Measurements from ENCODE around the gene RNASE8. TPM values are rescaled to one million over a fixed set of nuclear protein-coding genes. Genes with fewer than 3 reads are reported as not detected.

Gene RNASE8
- total RNA-seq, 2 donors from 2014 or later, result not detected

DNA sequence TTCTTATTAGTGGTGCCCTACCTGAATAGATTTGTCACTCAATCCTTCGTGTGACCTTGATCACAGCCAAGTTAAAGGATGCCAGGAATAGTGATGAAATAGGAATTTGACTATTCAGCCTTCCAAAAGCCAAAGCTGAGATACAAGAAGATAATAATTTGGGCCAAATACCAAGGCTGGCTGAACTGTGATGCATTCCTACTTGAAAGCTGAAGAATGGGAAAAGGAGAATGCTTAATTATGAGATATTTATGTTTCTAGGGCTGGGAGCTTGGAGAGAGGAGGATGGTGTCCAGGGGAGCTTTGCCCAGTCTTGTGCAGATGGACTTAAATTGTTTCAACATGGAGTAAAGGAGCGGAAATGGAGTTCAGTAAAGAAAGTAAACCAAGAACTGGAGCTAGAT is 10.2 kb upstream of the RNASE8 start:
- no peak overlapping the region for H3K27ac Mint-ChIP-seq
- H3K27me3 Mint-ChIP-seq (ENCODE audit: insufficient read depth), result peaks cover 23% of the 10 kb centered on the region
- peaks cover 5% of the 10 kb centered on the region for H3K4me1 Mint-ChIP-seq
- Histone ChIP-seq H3K36me3 (ENCODE audit: control insufficient read depth, insufficient read depth, low read length) (no peaks in the 10 kb centered on the region), H3K9ac (ENCODE audit: extremely low read depth, low read length, poor library complexity, severe bottlenecking) (no peak overlapping the region), H3K27ac (ENCODE audit: low read depth, low read length) (no peak overlapping the region), H3K27me3 (ENCODE audit: control insufficient read depth, insufficient read depth, low read length, poor library complexity, severe bottlenecking) (peaks cover 8% of the 10 kb centered on the region), H3K4me1 (ENCODE audit: control insufficient read depth, insufficient read depth, low read length) (no peaks in the 10 kb centered on the region), H3K9me3 (ENCODE audit: control insufficient read depth, low read length) (no peaks in the 10 kb centered on the region), H3K4me3 (ENCODE audit: low read length) (no peak overlapping the region)
- no peaks in the 10 kb centered on the region for H3K9me3 Mint-ChIP-seq
- 96 to 97% methylated on average over 2 of the region's 2 CpGs for WGBS, 2 experiments (ENCODE audit: insufficient coverage in 1 of 2, insufficient read length in 1 of 2)
- DNase-seq, result no peak
- no peak overlapping the region for H3K4me3 Mint-ChIP-seq
- H3K36me3 Mint-ChIP-seq (ENCODE audit: low read depth), result no peaks in the 10 kb centered on the region
- TF ChIP-seq, protein P1, sequence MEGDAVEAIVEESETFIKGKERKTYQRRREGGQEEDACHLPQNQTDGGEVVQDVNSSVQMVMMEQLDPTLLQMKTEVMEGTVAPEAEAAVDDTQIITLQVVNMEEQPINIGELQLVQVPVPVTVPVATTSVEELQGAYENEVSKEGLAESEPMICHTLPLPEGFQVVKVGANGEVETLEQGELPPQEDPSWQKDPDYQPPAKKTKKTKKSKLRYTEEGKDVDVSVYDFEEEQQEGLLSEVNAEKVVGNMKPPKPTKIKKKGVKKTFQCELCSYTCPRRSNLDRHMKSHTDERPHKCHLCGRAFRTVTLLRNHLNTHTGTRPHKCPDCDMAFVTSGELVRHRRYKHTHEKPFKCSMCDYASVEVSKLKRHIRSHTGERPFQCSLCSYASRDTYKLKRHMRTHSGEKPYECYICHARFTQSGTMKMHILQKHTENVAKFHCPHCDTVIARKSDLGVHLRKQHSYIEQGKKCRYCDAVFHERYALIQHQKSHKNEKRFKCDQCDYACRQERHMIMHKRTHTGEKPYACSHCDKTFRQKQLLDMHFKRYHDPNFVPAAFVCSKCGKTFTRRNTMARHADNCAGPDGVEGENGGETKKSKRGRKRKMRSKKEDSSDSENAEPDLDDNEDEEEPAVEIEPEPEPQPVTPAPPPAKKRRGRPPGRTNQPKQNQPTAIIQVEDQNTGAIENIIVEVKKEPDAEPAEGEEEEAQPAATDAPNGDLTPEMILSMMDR (conservative IDR thresholded peaks at IDR 0.05), result no peak

DNA sequence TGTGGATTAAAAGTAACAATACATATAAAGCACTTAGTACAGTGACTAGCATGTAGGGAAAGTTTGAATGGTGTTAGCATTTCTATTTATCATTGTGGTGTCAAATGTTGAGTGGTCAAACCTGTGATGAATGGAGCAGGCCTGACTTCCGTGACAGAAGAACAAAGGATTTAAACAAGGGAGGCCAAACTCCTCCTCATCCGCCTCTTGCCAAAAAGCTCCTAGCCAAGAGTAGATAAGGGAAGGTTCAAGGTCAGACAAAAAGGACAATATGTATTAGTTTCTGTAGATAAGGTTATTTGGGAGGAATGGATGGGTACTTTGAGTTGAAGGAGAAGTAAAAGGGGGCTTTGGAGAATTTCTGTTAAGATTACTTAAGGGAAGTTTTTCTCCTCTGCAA is 9.0 kb upstream of the RNASE8 start:
- H3K27ac Mint-ChIP-seq, result no peak overlapping the region
- Histone ChIP-seq H3K4me3 (ENCODE audit: low read length) (no peak overlapping the region), H3K27me3 (ENCODE audit: control insufficient read depth, insufficient read depth, low read length, poor library complexity, severe bottlenecking) (peaks cover under 1% of the 10 kb centered on the region), H3K9ac (ENCODE audit: extremely low read depth, low read length, poor library complexity, severe bottlenecking) (no peak overlapping the region), H3K27ac (ENCODE audit: low read depth, low read length) (no peak overlapping the region), H3K36me3 (ENCODE audit: control insufficient read depth, insufficient read depth, low read length) (no peaks in the 10 kb centered on the region), H3K4me1 (ENCODE audit: control insufficient read depth, insufficient read depth, low read length) (no peaks in the 10 kb centered on the region), H3K9me3 (ENCODE audit: control insufficient read depth, low read length) (no peaks in the 10 kb centered on the region)
- TF ChIP-seq, protein P1 (conservative IDR thresholded peaks at IDR 0.05), result no peak
- peaks cover 10% of the 10 kb centered on the region for H3K27me3 Mint-ChIP-seq (ENCODE audit: insufficient read depth)
- H3K9me3 Mint-ChIP-seq, result no peaks in the 10 kb centered on the region
- no peak overlapping the region for H3K4me3 Mint-ChIP-seq
- H3K4me1 Mint-ChIP-seq, result peaks cover 5% of the 10 kb centered on the region
- 67 to 88% methylated on average over 1 to 2 of the region's 2 CpGs for WGBS, 2 experiments (ENCODE audit: insufficient coverage in 1 of 2, insufficient read length in 1 of 2)
- no peaks in the 10 kb centered on the region for H3K36me3 Mint-ChIP-seq (ENCODE audit: low read depth)
- DNase-seq, result no peak

- Histone ChIP-seq H3K27ac (ENCODE audit: low read depth, low read length) (no peak overlapping the region), H3K9ac (ENCODE audit: extremely low read depth, low read length, poor library complexity, severe bottlenecking) (no peak overlapping the region), H3K4me3 (ENCODE audit: low read length) (no peak overlapping the region), H3K27me3 (ENCODE audit: control insufficient read depth, insufficient read depth, low read length, poor library complexity, severe bottlenecking) (no peaks in the 10 kb centered on the region), H3K4me1 (ENCODE audit: control insufficient read depth, insufficient read depth, low read length) (no peaks in the 10 kb centered on the region), H3K36me3 (ENCODE audit: control insufficient read depth, insufficient read depth, low read length) (no peaks in the 10 kb centered on the region), H3K9me3 (ENCODE audit: control insufficient read depth, low read length) (no peaks in the 10 kb centered on the region)
- peaks cover 7% of the 10 kb centered on the region for H3K4me1 Mint-ChIP-seq
- H3K27ac Mint-ChIP-seq, result no peak overlapping the region
- no peaks in the 10 kb centered on the region for H3K9me3 Mint-ChIP-seq
- peaks cover 8% of the 10 kb centered on the region for H3K27me3 Mint-ChIP-seq (ENCODE audit: insufficient read depth)
- H3K36me3 Mint-ChIP-seq (ENCODE audit: low read depth), result no peaks in the 10 kb centered on the region
- 70 to 81% methylated on average over 2 to 3 of the region's 3 CpGs for WGBS, 2 experiments (ENCODE audit: insufficient coverage in 1 of 2, insufficient read length in 1 of 2)
- DNase-seq, result no peak
- no peak overlapping the region for H3K4me3 Mint-ChIP-seq
- TF ChIP-seq, protein P1 (conservative IDR thresholded peaks at IDR 0.05), result no peak
Observed at GRCh38 chr14:21049271-21049673, 8.3 kb upstream of the RNASE8 start.

Measured in endodermal cell (in vitro differentiated cells).